ENCODE measurements around the gene KCTD1.

Gene KCTD1

DNA sequence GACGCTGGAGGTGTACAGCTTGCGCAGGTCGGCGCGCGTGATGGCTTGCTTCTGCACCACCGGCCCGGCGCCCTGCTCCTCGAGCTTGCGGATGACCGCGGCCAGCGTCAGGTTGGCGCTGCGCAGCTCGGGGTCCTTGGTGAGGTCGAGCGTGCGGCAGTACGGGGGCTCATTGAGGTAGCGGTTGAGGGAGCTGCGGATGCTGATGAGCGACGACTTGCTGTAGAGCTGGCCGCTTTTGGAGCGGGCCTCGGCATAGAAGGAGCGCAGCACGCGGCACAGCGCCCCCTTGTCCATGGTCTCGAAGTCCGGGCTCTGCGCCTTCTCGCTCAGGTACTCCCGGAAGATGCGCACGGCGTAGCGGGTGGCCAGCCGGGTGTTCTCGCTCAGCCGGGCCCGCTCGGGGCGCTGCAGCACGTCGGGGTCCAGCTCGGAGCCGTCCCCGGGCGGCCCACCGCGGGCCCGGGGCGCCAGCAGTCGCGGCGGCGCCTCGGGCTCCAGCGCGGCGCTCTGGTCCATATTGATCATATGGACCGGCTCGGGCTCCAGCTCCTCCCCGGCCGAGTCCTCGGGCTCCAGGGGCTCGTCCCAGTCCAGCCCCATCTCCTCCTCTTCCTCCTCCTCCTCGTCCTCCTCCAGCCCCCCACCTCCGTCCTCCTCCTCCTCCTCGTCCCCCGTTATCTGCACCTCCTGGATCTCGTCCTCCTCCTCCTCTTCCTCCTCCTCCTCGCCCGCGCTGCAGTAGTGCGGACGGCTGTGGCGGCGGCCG is 523 bp downstream of the KCTD1 start:
- DNase-seq, result no peak

DNA sequence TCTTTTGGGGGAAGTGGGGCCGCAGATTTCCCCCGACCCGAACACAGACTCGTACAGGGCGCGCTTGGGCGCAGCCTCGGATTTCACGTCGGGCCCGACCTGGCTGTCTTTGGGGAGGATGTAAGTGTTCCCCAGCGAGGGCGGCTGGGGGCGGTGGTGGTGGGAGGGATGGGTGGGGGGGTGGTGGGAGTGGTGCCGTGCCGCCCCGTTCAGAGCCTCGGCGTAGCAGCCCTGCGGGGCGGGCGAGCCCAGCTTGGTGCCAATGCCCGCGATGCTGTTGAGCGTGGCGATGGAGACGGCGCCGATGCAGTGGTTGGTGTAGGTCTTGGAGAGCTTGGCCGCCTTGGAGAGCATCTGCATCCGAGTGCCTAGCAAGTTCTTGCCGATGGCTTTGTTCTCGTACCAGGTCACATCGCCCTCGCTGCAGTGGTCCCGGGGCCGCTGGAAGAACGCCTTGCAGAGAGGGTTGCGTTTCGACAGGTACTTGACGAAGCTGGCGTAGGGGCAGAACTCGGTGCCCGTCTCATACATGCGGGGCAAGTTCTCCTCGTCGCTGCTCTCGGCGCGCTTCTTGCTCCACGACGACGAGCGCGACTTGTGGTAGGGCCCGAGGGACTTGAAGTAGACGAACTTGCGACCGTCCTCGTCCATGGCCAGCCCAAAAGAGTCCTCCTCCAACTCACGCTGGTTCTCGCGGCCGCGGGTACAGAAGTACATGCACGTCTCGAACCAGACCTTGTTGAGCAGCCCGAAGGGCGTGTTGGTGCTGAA is 1.3 kb downstream of the KCTD1 start:
- no peak for DNase-seq

DNA sequence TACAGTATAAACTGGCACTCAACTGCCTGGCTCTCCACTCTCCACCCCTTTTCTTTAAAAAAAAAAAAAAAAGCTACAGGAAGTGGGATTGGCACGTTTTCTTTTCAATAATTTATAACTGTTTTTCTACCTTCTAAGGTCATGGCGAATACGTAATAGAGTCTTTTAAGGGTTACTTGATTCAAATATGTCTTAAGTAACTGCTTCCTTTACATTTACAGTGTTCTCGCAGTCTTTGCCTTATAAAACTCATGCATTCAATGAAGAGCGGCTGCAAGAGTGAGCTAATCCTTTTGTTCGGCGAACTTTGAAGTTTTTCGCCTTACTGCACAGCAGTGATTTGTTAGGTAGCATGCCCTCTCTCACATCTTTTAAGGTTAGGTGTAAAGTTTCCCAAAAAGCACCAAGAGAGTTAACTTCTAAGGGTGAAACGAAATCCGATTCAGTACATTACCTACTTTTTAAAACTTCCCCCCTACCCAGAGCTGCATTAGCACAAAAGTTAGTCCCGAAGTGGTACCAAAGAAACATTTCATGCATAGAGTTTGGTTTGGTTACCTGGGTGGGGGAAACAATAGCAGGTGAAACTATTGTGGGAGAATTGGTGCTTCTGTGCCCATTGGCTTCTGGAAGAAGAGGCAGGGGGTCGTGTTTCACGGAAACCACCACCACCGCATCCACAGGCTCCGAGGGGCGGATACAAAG is 2.0 kb downstream of the KCTD1 start:
- DNase-seq, result no peak

DNA sequence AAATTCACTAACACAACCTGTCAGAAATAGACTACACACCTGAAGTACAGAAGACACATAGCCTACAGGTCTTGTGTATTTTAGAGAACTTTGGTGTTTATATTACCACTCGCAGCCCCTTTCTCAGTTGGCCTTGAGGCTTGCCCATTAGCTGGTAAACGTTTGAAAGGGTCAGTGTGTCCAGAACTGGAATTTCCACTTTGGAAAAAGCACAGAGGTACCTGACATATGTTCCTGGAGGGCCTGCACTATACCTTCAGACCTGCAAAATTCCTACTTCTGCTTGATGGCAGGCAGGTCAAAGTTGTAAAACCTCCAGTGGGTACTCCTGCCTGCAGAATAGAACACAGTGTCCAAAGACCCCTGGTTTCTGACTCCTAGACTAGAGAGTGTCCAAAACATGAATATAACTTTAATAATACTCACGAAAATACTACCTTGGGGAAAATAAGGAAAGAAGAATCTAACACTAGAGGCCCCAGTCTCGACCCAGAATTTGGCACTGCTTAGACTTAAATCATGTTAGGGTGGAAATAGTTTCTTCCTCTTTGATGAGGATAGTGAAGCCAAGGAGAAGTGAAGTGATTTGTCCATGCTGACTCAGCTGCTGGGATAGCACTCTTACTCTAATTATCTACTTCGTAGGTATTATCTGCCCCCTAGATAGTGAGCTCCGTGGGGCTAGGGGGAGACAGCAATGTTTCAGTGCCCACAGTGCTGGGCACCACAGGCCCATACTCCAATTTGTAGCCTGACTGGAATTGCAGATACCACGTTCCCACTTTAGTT is 2.8 kb downstream of the KCTD1 start:
- no peak for DNase-seq

DNA sequence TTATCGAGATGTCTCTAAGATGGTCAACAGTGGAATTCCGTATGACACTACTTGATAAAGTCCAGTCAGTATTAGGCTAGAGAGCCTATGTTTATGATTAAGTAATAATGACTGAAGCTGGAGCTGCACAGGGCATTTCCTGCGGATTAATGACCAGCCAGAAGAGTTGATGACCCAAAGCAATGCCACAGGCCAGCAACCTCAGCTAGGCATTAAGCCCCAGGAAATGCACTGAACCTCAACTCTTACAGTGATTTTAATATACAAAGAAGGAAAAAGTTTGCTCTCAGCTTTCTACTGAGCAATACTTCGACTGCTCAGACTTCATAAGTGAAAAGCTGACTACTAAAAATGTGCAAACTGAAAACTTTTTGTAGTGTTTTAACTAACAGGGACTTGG is 3.9 kb downstream of the KCTD1 start:
- no peak for DNase-seq

DNA sequence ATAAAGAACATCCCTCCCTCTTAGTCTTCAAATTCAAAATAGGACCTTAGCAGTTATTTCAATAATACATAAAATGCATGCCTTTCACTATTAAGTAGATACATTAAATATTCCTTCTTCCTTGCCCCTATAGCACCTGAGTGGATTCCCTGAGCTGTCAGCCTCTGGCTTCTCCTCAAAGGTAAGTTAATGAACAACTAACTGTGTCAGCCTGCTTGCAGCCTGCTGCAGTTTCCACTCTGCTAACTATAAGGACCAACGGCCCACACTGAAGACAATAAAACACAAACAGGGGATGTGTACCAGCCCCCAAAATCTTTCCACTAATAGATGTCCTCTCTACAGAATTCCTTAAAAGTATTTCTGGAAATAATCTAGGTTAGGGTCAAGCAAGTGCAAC is 5.0 kb downstream of the KCTD1 start:
- DNase-seq, result no peak

DNA sequence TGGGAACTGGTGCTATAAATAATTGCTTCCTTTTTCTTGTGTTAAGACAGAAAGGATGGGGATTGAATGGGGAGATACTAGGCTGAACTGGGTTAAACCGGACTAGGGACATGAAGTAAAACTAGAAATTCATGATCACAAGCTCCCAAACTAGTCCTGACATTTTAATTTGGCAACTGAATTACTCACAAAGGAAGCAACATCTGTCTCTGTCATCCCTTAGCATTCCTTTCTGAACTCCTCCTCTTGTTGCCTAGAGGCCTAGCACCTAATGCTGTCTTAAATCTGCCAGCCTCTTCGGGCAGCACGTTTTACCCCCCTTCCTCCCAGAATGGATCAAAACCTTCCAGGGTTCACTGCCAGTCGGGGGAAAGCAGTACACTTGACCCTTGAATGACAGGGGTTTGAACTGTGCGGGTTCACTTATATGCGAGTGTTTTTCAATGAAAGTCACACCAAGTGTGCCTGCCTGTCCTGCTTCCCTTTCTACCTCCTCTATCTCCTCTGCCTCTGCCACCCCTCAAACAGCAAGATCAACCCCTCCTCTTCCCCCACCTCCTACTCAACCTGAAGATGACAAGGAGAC is 8.2 kb downstream of the KCTD1 start:
- no peak for DNase-seq

DNA sequence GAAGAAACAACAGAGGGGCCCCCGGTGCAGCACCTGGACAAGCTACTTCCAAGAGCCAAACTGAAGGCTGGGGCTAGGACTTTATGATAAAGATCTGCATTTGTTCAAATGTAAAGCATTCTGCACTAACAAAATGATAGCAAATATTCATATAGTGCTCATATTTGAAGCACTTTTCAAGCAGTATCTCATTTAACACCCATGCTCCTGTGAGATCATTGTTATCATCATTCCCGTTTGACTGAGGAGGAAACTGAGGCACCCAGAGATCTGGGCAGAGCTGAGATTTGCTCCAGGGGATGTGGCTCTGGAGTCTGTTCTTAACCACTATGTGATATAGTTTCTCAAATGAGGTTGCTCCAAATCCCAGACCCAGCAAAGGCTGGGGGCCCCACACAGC is 9.8 kb downstream of the KCTD1 start:
- no peak for DNase-seq

DNA sequence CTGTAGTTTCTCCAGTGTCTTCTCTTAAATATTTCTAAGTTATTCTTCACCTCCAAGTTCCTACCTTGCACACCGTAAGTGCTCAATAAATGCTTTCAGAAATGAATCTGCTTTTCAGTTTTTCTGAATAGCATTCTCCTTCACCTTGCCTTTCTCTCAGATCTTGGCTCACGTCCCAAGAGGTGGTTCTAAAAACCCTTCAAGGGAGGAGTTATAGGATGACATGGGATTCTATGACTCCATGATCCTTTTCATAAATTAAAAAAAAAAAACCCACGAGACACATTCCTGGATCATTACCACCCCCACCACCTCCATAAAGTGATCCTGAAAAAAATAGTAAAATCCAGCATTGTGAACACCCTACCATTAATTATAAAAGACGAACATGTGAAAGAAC is 11.7 kb downstream of the KCTD1 start:
- DNase-seq, result no peak

DNA sequence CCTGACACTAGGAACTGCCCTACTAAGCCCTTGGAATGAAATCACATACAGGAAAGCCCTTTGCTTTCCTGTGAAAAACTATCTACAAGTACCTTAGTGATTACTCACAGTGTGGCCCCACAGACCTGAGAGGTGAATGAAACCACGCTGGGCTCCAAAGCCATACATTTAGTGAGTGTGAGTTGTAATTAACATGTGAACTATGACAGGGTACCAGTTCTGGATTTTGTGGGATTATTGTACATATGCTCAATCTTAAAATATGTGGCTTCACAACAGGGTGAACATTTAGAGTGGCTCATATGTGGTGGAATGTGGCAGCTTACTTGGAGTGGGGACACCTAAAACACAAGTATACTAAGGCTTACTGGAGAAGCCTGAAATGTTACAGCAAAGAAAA is 12.3 kb downstream of the KCTD1 start:
- DNase-seq, result no peak

DNA sequence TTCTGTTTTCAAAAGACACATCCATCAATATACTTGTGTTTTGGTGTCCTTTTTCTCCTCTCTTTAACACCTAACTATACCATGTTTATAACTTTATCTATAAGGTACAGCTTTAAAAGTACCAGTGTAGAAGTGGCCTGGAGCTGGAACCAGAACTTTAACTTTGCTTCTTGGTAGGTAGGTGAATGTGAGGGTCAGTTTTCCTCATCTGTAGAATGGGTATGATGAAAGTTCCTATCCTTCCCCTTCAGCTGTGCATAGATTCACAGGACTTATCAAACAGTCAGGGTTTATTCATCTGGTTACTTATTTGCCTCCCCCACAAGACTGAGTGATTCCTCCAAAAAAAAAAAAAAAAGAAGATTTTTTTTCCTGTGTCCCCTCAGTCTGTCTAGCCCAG is 12.7 kb downstream of the KCTD1 start:
- DNase-seq, result no peak

DNA sequence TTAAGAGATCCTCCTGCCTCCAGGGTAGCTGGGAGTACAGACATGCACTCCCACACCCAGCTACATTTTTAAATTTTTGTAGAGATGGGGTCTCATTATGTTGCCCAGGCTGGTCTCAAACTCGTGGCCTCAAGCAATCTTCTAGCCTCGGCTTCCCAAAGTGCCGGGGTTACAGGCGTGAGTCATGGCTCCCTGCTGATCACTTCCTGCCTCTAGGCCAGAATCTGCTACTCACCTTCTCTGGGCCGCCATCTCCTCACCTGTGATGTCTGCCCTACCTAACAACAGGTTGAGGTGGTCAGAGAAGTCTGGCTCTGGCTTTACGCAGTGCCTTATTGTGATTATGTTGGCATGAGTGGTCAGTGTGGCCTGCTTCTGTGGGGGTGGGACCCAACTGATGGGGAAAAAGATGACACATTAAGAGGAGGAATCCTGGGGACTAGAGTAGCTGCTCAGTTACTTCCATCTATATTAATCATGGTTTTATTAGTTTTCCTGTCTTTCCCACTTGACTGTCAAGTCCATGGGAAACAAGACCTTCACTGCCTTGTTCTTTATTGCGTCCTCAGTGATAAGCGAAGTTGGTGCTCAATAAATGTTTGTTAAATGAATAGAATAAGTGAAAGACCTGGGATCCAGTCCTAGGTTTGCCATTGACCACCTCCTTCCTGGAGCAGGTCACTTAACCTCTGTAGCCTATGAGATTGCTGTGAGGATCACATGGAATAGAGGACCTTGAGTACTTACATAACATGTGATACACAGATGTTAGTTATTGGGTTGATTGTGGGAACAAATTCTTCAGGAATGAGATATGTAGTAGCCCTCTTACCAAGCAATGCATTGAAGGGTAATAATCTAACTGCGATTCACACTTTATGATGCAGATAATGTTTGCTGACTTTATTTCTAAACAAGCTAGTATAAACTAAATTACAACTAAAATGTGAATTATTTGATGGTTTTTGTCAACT is 15.7 kb downstream of the KCTD1 start:
- no peak for DNase-seq

DNA sequence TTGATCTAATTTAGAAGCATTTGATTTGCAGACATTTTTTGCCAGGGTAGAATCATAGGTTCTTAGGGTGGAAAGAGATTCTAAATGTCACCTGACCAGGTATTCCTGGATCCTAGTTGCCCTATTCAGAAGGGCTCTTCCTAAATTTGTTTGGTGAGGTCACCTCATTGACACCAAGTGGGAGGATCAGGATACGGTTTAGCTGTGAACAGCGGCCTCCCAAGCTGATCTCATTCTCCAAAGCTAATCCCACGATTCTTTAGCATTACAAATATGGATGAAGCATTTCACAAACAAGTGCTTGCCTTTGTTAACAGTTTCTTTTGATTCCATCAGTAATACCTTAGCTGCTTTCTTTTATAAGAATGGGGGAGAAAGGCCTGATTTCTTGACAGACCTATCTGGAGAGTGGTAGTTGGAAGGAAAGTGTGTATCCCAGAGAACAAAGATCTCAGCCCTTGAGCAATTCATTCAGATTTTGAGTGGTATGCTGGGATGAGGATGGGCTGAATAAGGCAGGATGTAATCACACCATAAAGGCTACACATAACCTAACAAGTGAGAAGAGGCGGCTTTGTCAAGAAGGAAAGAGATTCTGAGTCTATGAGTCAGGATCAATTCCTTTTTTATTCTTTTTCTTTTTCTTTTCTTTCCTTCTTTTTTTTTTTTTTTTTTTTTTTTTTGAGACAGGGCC is 16.6 kb downstream of the KCTD1 start:
- DNase-seq, result no peak

DNA sequence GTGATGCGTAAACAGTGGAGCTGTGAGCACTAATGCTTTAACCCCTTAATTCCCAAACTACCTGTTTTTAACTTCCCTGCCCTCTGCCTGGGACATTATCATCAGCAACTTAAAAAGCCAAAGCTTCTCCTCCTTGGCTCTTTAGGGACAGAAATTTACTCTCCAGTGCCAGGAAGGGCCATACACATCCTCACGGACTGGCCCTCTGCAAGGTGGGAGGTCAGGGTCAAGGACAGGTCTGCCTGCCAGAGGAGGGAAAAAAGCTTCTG is 21.5 kb downstream of the KCTD1 start:
- DNase-seq, result no peak

DNA sequence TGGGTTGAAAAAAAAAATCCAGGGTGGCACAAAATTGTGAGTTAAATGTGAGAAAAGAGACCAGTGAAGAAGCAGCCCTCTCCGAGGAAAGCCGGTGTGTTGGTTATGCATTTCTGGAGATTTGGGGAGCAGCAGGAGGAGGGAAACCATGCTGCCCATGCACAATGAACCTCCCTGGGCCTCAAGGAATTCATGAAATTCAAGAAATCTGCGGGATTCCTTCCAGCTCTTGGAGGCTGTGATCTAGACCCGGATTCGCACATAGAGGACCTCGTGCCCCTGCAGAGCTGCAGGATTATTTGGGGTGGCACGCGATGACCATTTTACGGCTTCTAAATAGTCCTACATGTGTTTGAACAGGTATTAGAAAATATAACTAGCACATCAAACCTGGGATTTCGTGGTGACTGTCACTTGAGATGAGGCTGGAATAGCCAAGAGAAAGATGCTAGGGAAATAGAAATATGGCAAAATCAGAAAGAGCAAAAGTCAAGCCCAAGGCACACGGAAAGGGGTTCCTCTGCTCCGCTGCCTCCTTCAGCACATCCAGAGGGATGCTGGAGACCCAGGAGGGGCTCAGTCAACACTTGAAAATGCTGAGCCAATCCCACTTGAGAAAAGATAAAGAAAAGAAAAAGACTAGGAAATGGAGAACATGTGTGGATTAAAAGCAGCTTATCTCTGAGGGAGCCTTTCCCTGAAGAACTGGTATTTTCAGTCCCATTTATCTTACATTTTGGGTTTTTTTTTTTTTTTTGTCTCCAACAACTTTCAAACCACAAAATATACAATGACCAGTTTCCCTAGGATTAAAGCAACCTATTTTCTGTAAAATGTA is 22.0 kb downstream of the KCTD1 start:
- no peak for DNase-seq

DNA sequence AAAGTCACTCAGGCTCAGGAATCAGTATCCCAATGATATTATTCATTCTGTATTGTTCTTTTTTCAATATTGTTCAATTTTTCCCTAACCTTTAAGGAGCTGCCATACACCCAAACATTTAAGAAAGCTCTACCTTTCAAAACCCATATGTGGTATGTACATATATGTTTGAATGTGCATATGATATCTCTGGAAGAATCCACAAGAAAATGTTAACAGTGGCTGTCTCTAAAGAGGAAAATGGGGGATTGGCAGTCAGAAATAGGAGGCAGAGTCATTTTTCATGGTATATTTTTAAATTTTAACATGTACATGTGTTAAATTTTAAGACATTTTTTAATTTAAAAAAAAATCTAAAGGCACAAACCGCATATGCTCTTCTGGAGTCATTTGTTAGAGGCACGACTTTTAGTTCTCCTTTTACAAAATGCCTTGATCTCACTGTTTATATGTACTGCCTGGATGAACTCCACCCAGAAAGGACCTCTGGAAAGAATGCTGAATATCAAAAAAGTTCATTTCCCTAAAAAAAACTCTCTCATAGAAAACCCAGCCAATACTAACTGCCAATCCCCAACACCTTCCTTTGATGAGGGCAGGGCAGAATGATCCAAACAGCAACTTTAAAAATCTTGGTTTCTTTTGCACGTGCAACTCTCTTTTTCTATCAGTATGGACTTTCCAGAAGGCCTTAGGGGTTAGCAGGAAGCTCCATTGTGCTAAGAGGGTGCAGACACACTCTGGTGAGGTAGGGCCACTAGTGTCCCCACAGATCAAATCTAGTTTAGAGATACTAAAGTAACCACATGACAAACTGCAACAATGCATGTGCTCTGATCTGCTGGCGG is 23.6 kb downstream of the KCTD1 start:
- DNase-seq, result no peak

DNA sequence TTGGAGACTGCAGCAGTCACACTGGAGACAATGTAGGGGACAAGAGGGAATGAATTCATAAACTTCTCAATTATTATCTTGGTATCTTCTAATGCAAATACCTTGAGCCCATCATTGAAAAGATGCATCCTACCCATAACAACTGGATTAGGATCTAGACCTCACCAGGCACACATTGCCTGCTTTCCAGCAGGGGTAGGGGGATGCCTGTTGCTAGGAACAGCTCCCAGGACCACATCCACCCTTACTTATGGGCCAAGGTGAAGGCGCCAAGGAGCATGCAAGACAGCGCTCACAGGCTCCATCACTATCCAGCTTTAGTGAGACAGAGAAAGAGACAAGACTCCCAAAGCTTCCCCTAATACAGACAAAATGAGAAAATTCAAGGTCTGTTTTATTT is 24.4 kb downstream of the KCTD1 start:
- no peak for DNase-seq

DNA sequence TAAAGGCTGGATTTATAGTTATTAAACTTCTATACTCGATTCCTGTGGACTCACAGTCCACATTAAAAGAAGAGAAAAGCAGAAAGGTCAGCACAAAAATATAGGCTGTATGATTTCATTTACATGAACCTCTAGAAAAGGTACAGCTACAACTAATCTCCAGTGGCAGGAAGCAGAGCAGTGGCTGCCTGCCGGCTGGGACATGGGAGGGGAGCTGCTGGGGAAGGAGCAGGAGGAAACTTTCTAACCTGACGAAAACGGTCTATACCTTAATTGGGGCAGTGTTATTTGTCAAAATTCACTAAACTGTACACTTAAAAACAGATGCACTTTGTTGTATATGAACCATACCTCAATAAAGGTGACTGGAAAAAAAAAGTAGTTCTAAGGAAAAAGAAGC is 26.7 kb downstream of the KCTD1 start:
- DNase-seq, result no peak

DNA sequence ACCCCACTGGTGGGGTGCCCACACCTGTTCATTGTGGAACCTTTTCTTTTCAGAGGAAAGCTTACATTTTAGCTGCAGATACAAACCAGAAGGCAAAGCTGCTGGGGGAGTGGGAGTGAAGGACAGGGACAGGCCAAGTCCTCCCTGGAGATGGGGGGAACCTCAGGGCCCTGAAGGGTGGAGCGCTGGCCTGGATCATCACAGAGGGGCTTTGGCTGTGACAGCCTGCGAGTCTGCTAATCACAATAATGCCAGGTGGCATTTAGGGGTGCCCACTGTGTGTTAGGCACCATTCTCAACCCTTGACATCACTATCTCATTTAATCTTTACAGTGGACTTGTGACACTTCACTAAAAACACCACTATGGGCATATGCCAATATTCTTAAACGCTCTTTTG is 27.4 kb downstream of the KCTD1 start:
- no peak for DNase-seq
